ENCODE data around the gene MARCHF6.

- no peak for TF ChIP-seq POLR2A (IDR thresholded peaks at IDR 0.05)
- TF ChIP-seq CTCF (IDR thresholded peaks at IDR 0.05) = no peak
Observed at GRCh38 chr5:10351199-10351905, 2.1 kb upstream of the MARCHF6 start.
